ENCODE results near the gene C5orf22. TPM values are rescaled to one million over a fixed set of nuclear protein-coding genes. Genes with fewer than 3 reads are reported as not detected.
"Not testable (repeated sequence)": the region's sequence is repeated elsewhere in the genome, so short reads cannot be mapped to it uniquely, and the experiment has no call there.

C5orf22 gene
- total RNA-seq, 3 donors from 2014 or later = 34.7 to 37.7 (median 37.2) TPM

- peaks cover 52% of the 10 kb centered on the region for H3K4me1 Mint-ChIP-seq (ENCODE audit: low read depth)
- H3K36me3 Mint-ChIP-seq (ENCODE audit: insufficient read depth) = peaks cover 42% of the 10 kb centered on the region
Measured at GRCh38 chr5:31530541-31531265, 1.4 kb upstream of the C5orf22 start.

GRCh38 chr5:31531543-31531887, 586 bp upstream of the C5orf22 start:
- Mint-ChIP-seq H3K27me3 (ENCODE audit: low read depth) (no peaks in the 10 kb centered on the region), H3K4me3 (peak overlapping the region; percentile 99), H3K36me3 (ENCODE audit: insufficient read depth) (peaks cover 41% of the 10 kb centered on the region), H3K4me1 (ENCODE audit: low read depth) (peaks cover 52% of the 10 kb centered on the region), H3K9me3 (no peaks in the 10 kb centered on the region)
- peak; percentile 25 to 43 for ATAC-seq
- peak; percentile 10 for DNase-seq

More at GRCh38 chr5:31530541-31531265, 1.4 kb upstream of the C5orf22 start:
- Mint-ChIP-seq H3K9me3 (no peaks in the 10 kb centered on the region), H3K4me3 (peak overlapping the region; percentile 99), H3K27me3 (ENCODE audit: low read depth) (no peaks in the 10 kb centered on the region)
- ATAC-seq = no peak
- no peak for DNase-seq

GRCh38 chr5:31534527-31535046, 2.5 kb downstream of the C5orf22 start:
- Mint-ChIP-seq H3K27me3 (ENCODE audit: low read depth) (no peaks in the 10 kb centered on the region), H3K4me1 (ENCODE audit: low read depth) (peaks cover 44% of the 10 kb centered on the region), H3K36me3 (ENCODE audit: insufficient read depth) (peaks cover 28% of the 10 kb centered on the region), H3K4me3 (no peak overlapping the region), H3K9me3 (no peaks in the 10 kb centered on the region)
- ATAC-seq (no peak), DNase-seq (no peak)

GRCh38 chr5:31536873-31537272, 4.8 kb downstream of the C5orf22 start:
- ATAC-seq (no peak), DNase-seq (no peak)
- Mint-ChIP-seq H3K9me3 (no peaks in the 10 kb centered on the region), H3K4me3 (no peak overlapping the region), H3K36me3 (ENCODE audit: insufficient read depth) (peaks cover 22% of the 10 kb centered on the region), H3K4me1 (ENCODE audit: low read depth) (peaks cover 23% of the 10 kb centered on the region), H3K27me3 (ENCODE audit: low read depth) (no peaks in the 10 kb centered on the region)

GRCh38 chr5:31537349-31537748, 5.2 kb downstream of the C5orf22 start:
- Mint-ChIP-seq H3K9me3 (no peaks in the 10 kb centered on the region), H3K4me1 (ENCODE audit: low read depth) (peaks cover 23% of the 10 kb centered on the region), H3K27me3 (ENCODE audit: low read depth) (no peaks in the 10 kb centered on the region), H3K4me3 (no peak overlapping the region), H3K36me3 (ENCODE audit: insufficient read depth) (peaks cover 23% of the 10 kb centered on the region)
- ATAC-seq = no peak
- DNase-seq = no peak

- DNase-seq = no peak
- peaks cover 23% of the 10 kb centered on the region for H3K4me1 Mint-ChIP-seq (ENCODE audit: low read depth)
Measured at GRCh38 chr5:31537851-31538250, 5.8 kb downstream of the C5orf22 start.

GRCh38 chr5:31549114-31549513, 17.0 kb downstream of the C5orf22 start:
- H3K9me3 Mint-ChIP-seq; DNase-seq; H3K27me3 Mint-ChIP-seq (ENCODE audit: low read depth); H3K4me3 Mint-ChIP-seq; H3K4me1 Mint-ChIP-seq (ENCODE audit: low read depth); ATAC-seq: not testable (repeated sequence)
- peaks cover 58% of the 10 kb centered on the region for H3K36me3 Mint-ChIP-seq (ENCODE audit: insufficient read depth)

More at GRCh38 chr5:31537851-31538250, 5.8 kb downstream of the C5orf22 start:
- peaks cover 28% of the 10 kb centered on the region for H3K36me3 Mint-ChIP-seq (ENCODE audit: insufficient read depth)
- H3K9me3 Mint-ChIP-seq = no peaks in the 10 kb centered on the region
- no peak overlapping the region for H3K4me3 Mint-ChIP-seq
- ATAC-seq = no peak
- H3K27me3 Mint-ChIP-seq (ENCODE audit: low read depth) = no peaks in the 10 kb centered on the region

GRCh38 chr5:31551878-31552277, 19.8 kb downstream of the C5orf22 start:
- H3K9me3 Mint-ChIP-seq = no peaks in the 10 kb centered on the region
- ATAC-seq (no peak), DNase-seq (no peak)
- no peak overlapping the region for H3K4me3 Mint-ChIP-seq
- H3K36me3 Mint-ChIP-seq (ENCODE audit: insufficient read depth) = peaks cover 51% of the 10 kb centered on the region
- no peaks in the 10 kb centered on the region for H3K27me3 Mint-ChIP-seq (ENCODE audit: low read depth)
- peaks cover 9% of the 10 kb centered on the region for H3K4me1 Mint-ChIP-seq (ENCODE audit: low read depth)

- no peaks in the 10 kb centered on the region for H3K9me3 Mint-ChIP-seq
- no peaks in the 10 kb centered on the region for H3K27me3 Mint-ChIP-seq (ENCODE audit: low read depth)
- H3K36me3 Mint-ChIP-seq (ENCODE audit: insufficient read depth) = peaks cover 32% of the 10 kb centered on the region
- DNase-seq = no peak
- no peak for ATAC-seq
- no peak overlapping the region for H3K4me3 Mint-ChIP-seq
- peaks cover 6% of the 10 kb centered on the region for H3K4me1 Mint-ChIP-seq (ENCODE audit: low read depth)
Measured at GRCh38 chr5:31553863-31554262, 21.8 kb downstream of the C5orf22 start.

- H3K36me3 Mint-ChIP-seq (ENCODE audit: insufficient read depth) = peaks cover 31% of the 10 kb centered on the region
- DNase-seq (no peak), ATAC-seq (peak in 1 of 2 donors; percentile 40)
- no peaks in the 10 kb centered on the region for H3K9me3 Mint-ChIP-seq
- no peak overlapping the region for H3K4me3 Mint-ChIP-seq
- H3K4me1 Mint-ChIP-seq (ENCODE audit: low read depth) = peaks cover 4% of the 10 kb centered on the region
- no peaks in the 10 kb centered on the region for H3K27me3 Mint-ChIP-seq (ENCODE audit: low read depth)
Measured at GRCh38 chr5:31554552-31554951, 22.5 kb downstream of the C5orf22 start.

- Mint-ChIP-seq H3K27me3 (ENCODE audit: low read depth) (no peaks in the 10 kb centered on the region), H3K4me1 (ENCODE audit: low read depth) (peaks cover 4% of the 10 kb centered on the region), H3K4me3 (no peak overlapping the region), H3K9me3 (no peaks in the 10 kb centered on the region), H3K36me3 (ENCODE audit: insufficient read depth) (peaks cover 28% of the 10 kb centered on the region)
- ATAC-seq (no peak), DNase-seq (no peak)
Measured at GRCh38 chr5:31556461-31556860, 24.4 kb downstream of the C5orf22 start.

- Mint-ChIP-seq H3K4me3 (no peak overlapping the region), H3K36me3 (ENCODE audit: insufficient read depth) (peaks cover 11% of the 10 kb centered on the region), H3K4me1 (ENCODE audit: low read depth) (no peaks in the 10 kb centered on the region), H3K27me3 (ENCODE audit: low read depth) (no peaks in the 10 kb centered on the region), H3K9me3 (no peaks in the 10 kb centered on the region)
- no peak for DNase-seq
- ATAC-seq = no peak
Measured at GRCh38 chr5:31559942-31560341, 27.8 kb downstream of the C5orf22 start.

- ATAC-seq (no peak), DNase-seq (no peak)
- Mint-ChIP-seq H3K36me3 (ENCODE audit: insufficient read depth) (peaks cover 5% of the 10 kb centered on the region), H3K4me3 (no peak overlapping the region), H3K4me1 (ENCODE audit: low read depth) (no peaks in the 10 kb centered on the region), H3K27me3 (ENCODE audit: low read depth) (peaks cover 3% of the 10 kb centered on the region), H3K9me3 (no peaks in the 10 kb centered on the region)
Measured at GRCh38 chr5:31561946-31562345, 29.8 kb downstream of the C5orf22 start.

GRCh38 chr5:31563216-31563615, 31.1 kb downstream of the C5orf22 start:
- H3K9me3 Mint-ChIP-seq = no peaks in the 10 kb centered on the region
- DNase-seq = no peak
- H3K4me1 Mint-ChIP-seq (ENCODE audit: low read depth) = no peaks in the 10 kb centered on the region

GRCh38 chr5:31566362-31566761, 34.3 kb downstream of the C5orf22 start:
- H3K4me1 Mint-ChIP-seq (ENCODE audit: low read depth); H3K9me3 Mint-ChIP-seq; H3K4me3 Mint-ChIP-seq; ATAC-seq; DNase-seq; H3K36me3 Mint-ChIP-seq (ENCODE audit: insufficient read depth); H3K27me3 Mint-ChIP-seq (ENCODE audit: low read depth): not testable (repeated sequence)

More at GRCh38 chr5:31563216-31563615, 31.1 kb downstream of the C5orf22 start:
- no peak overlapping the region for H3K4me3 Mint-ChIP-seq
- peaks cover 3% of the 10 kb centered on the region for H3K36me3 Mint-ChIP-seq (ENCODE audit: insufficient read depth)
- peaks cover 3% of the 10 kb centered on the region for H3K27me3 Mint-ChIP-seq (ENCODE audit: low read depth)
- no peak for ATAC-seq

Data from activated T-cell treated with anti-CD3 and anti-CD28 coated beads, Interleukin-2, amount 50 U/mL, for 4 hours (primary cell).